Head of caudate nucleus (tissue), 42 donors: ENCODE results near the gene PRR33.
"Not testable (repeated sequence)": the region's sequence is repeated elsewhere in the genome, so short reads cannot be mapped to it uniquely, and the experiment has no call there.

Experiments used
- DNase-seq, 42 donors: peaks; one replicate each; pipeline versions ENCODE4 v3.0.0 to v3.0.0-alpha.2; 2020 to 2021; ENCODE audit warnings: mixed read lengths in 7 of 42
- intact Hi-C: fragments of 100-400 bp; cut with DNase I; formaldehyde crosslinking; loops from one replicate; pipeline ENCODE4 v1.15.0; 2022

The PRR33 gene

GRCh38 chr11:1891831-1892115 is at the start of gene PRR33:
TSS of gene PRR33 (minus strand) at chr11:1891895. CDS start at chr11:1890584, 1,311 bp downstream.
- intact Hi-C loops: no loop called here
- DNase-seq: no peak

GRCh38 chr11:1939788-1940187 is 48.1 kb upstream of the PRR33 start:
- intact Hi-C loops: not testable (repeated sequence)
- peak in 11 of 42 donors; percentile 1 to 19 (median 8) for DNase-seq

- intact Hi-C loops: no loop called here
- DNase-seq: peak in 10 of 42 donors; percentile 1 to 35 (median 4)
These were observed 47.4 kb upstream of the PRR33 start for GRCh38 chr11:1939006-1939625.

GRCh38 chr11:1938343-1939005 is 46.8 kb upstream of the PRR33 start:
- peak in 9 of 42 donors; percentile 1 to 15 (median 3) for DNase-seq
- intact Hi-C loops: no loop called here

GRCh38 chr11:1937616-1938342 is 46.1 kb upstream of the PRR33 start:
- peak in 9 of 42 donors; percentile 1 to 30 (median 4) for DNase-seq
- intact Hi-C loops: no loop called here

- DNase-seq: peak in 8 of 42 donors; percentile 0 to 34 (median 6)
- intact Hi-C loops: no loop called here
These were observed 45.3 kb upstream of the PRR33 start for GRCh38 chr11:1936781-1937615.

GRCh38 chr11:1936072-1936780 is 44.5 kb upstream of the PRR33 start:
- peak in 6 of 42 donors; percentile 0 to 30 (median 6) for DNase-seq
- intact Hi-C loops: no loop called here

- DNase-seq: peak in 6 of 42 donors; percentile 0 to 12 (median 1)
- intact Hi-C loops: no loop called here
These were observed 43.7 kb upstream of the PRR33 start for GRCh38 chr11:1935156-1936071.

GRCh38 chr11:1934335-1935155 is 42.9 kb upstream of the PRR33 start:
- intact Hi-C loops: no loop called here
- DNase-seq: peak in 4 of 42 donors; percentile 0 to 6 (median 1)

- peak in 2 of 42 donors; percentile 1 for DNase-seq
- intact Hi-C loops: no loop called here
These were observed 42.0 kb upstream of the PRR33 start for GRCh38 chr11:1933416-1934334.

- intact Hi-C loops: no loop called here
- DNase-seq: no peak
These were observed 41.0 kb upstream of the PRR33 start for GRCh38 chr11:1932681-1933080.

GRCh38 chr11:1932105-1932480 is 40.4 kb upstream of the PRR33 start:
- peak in 1 of 42 donors; percentile 2 for DNase-seq
- intact Hi-C loops: no loop called here

GRCh38 chr11:1931341-1932104 is 39.8 kb upstream of the PRR33 start:
- peak in 1 of 42 donors; percentile 2 for DNase-seq
- intact Hi-C loops: no loop called here

- intact Hi-C loops: no loop called here
- peak in 15 of 42 donors; percentile 2 to 75 (median 32) for DNase-seq
These were observed 38.8 kb upstream of the PRR33 start for GRCh38 chr11:1930462-1930830.
